Osteocyte (in vitro differentiated cells): ENCODE measurements around the gene CLTCL1. TPM values are rescaled to one million over a fixed set of nuclear protein-coding genes. Genes with fewer than 3 reads are reported as not detected.

ENCODE experiments used
- DNase-seq: peaks from one replicate; pipeline ENCODE4 v3.0.0; 2021; ENCODE audit warnings: mixed read lengths; ENCODE audit not compliant: unreplicated experiment; ENCODE audit errors: extremely low spot score
- H3K27ac Mint-ChIP-seq: one replicate; pipeline ENCODE4 v1.8.0; 2021; ENCODE audit warnings: mild to moderate bottlenecking, mixed read lengths; ENCODE audit not compliant: unreplicated experiment
- H3K27me3 Mint-ChIP-seq: one replicate; pipeline ENCODE4 v1.8.0; 2021; ENCODE audit warnings: mixed read lengths; ENCODE audit not compliant: unreplicated experiment
- H3K36me3 Mint-ChIP-seq: one replicate; pipeline ENCODE4 v1.8.0; 2021; ENCODE audit warnings: mixed read lengths; ENCODE audit not compliant: unreplicated experiment
- H3K4me1 Mint-ChIP-seq: one replicate; pipeline ENCODE4 v1.8.0; 2021; ENCODE audit warnings: mixed read lengths; ENCODE audit not compliant: unreplicated experiment
- H3K4me3 Mint-ChIP-seq: one replicate; pipeline ENCODE4 v1.8.0; 2021; ENCODE audit warnings: mild to moderate bottlenecking, moderate library complexity, mixed read lengths; ENCODE audit not compliant: unreplicated experiment
- H3K9me3 Mint-ChIP-seq: one replicate; pipeline ENCODE4 v1.8.0; 2021; ENCODE audit warnings: mixed read lengths; ENCODE audit not compliant: unreplicated experiment
- total RNA-seq: library from RNA; stranded (reverse); gene quantifications from 2 replicates; pipeline ENCODE4 v1.2.1, GENCODE V29; 2021
- TF ChIP-seq, protein P1 (sequence below): fragments of 200-600 bp; sonication (generic); IDR thresholded peaks from 2 replicates; pipeline ENCODE4 v1.5.0; 2021; ENCODE audit warnings: antibody characterized with exemption, mild to moderate bottlenecking, moderate library complexity

The CLTCL1 gene
- total RNA-seq, 1 donor from 2014 or later, result 10.1 TPM

- TF ChIP-seq, protein P1, sequence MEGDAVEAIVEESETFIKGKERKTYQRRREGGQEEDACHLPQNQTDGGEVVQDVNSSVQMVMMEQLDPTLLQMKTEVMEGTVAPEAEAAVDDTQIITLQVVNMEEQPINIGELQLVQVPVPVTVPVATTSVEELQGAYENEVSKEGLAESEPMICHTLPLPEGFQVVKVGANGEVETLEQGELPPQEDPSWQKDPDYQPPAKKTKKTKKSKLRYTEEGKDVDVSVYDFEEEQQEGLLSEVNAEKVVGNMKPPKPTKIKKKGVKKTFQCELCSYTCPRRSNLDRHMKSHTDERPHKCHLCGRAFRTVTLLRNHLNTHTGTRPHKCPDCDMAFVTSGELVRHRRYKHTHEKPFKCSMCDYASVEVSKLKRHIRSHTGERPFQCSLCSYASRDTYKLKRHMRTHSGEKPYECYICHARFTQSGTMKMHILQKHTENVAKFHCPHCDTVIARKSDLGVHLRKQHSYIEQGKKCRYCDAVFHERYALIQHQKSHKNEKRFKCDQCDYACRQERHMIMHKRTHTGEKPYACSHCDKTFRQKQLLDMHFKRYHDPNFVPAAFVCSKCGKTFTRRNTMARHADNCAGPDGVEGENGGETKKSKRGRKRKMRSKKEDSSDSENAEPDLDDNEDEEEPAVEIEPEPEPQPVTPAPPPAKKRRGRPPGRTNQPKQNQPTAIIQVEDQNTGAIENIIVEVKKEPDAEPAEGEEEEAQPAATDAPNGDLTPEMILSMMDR, result no peak
- no peaks in the 10 kb centered on the region for H3K9me3 Mint-ChIP-seq
- no peak overlapping the region for H3K4me3 Mint-ChIP-seq
- no peaks in the 10 kb centered on the region for H3K27me3 Mint-ChIP-seq
- H3K27ac Mint-ChIP-seq, result no peak overlapping the region
- DNase-seq, result no peak
- peaks cover 38% of the 10 kb centered on the region for H3K36me3 Mint-ChIP-seq
- H3K4me1 Mint-ChIP-seq, result no peaks in the 10 kb centered on the region
These were observed 61.9 kb downstream of the CLTCL1 start for GRCh38 chr22:19229600-19229999.

DNA sequence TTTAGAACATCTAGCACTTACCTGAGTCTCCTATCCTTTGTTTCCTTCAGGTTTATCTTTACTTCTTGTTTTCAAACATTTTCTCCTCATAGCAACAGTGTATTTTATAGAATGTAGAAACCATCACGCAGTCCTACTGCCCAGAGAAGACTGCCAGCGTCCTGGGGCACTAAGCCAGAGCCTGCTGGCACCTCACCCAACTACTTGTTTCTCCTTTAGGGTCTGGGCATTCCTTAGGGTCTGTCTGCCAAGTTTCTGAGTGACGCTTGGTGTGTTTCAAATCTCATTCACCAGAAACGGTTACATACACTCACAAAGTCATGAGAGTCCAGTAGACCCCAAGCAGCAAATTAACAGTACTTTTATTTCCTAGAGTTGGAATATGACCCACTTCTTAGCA, 63.3 kb downstream of the CLTCL1 start:
- no peaks in the 10 kb centered on the region for H3K4me1 Mint-ChIP-seq
- TF ChIP-seq, protein P1, result no peak
- no peak overlapping the region for H3K4me3 Mint-ChIP-seq

DNA sequence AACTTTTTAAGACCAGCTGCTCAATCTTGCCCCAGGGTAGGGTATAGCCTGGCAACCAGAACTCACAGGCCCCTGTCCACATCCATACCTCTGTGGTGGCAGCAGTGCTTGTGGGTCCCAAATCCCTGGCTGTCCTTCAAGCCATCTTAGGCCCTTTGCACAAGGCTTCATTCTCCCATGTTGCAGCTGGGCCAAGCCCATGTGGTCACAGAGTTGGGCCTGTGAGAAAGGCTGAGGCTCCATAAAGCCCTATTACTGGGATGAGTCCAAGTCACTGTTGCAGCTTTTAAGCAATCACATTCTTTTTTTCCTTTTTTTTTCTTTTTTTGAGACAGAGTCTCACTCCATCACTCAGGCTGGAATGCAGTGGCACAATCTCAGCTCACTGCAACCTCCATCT, 65.1 kb downstream of the CLTCL1 start:
- H3K27ac Mint-ChIP-seq, result no peak overlapping the region
- no peak for DNase-seq
- H3K4me1 Mint-ChIP-seq, result no peaks in the 10 kb centered on the region
- no peaks in the 10 kb centered on the region for H3K9me3 Mint-ChIP-seq
- H3K27me3 Mint-ChIP-seq, result no peaks in the 10 kb centered on the region
- TF ChIP-seq, protein P1, result no peak
- peaks cover 32% of the 10 kb centered on the region for H3K36me3 Mint-ChIP-seq
- no peak overlapping the region for H3K4me3 Mint-ChIP-seq

More for the DNA sequence above, 63.3 kb downstream of the CLTCL1 start:
- Mint-ChIP-seq H3K9me3 (no peaks in the 10 kb centered on the region), H3K27ac (no peak overlapping the region), H3K36me3 (peaks cover 34% of the 10 kb centered on the region), H3K27me3 (no peaks in the 10 kb centered on the region)
- no peak for DNase-seq

DNA sequence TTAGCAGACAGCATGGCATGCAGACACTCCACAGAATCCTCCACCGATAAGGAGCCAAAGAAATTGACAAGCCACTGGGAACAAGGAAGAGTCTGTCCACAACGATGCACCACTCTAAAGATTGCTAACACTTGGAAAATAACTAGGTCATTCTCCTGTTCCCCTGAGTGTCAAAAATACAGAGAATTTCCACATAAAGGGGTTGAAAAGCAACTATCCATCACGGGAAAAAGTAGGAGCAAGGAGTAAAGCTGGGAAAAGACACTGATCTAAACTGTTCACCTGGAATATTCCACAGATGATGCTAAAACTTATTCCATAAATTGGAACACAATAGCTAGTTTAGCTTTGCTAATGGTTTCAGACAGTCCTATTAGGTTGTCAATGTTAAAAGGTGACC, 66.0 kb downstream of the CLTCL1 start:
- Mint-ChIP-seq H3K4me3 (no peak overlapping the region), H3K36me3 (peaks cover 35% of the 10 kb centered on the region), H3K4me1 (no peaks in the 10 kb centered on the region), H3K27ac (no peak overlapping the region), H3K9me3 (no peaks in the 10 kb centered on the region), H3K27me3 (no peaks in the 10 kb centered on the region)
- no peak for DNase-seq
- TF ChIP-seq, protein P1, result no peak

DNA sequence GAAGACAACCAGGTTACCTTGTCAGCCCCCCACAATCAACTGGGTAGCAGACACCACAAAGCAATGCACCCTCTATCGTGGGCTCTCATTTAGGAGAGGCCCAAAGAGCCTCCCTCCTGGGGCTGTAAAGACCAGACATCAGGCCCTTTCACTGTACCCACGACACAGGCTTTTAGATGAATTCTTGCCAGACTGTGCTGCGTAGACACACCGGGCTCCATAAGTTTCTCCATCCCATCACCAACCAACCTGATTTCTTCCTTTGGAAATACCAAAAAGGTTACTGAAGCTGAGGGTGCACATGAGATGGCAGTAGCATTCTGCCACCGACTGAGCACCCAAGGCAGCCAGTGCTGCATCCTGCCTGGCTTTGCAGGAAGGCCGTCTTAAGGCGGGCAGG, 66.5 kb downstream of the CLTCL1 start:
- no peak for DNase-seq
- no peaks in the 10 kb centered on the region for H3K9me3 Mint-ChIP-seq
- H3K27me3 Mint-ChIP-seq, result no peaks in the 10 kb centered on the region
- no peak overlapping the region for H3K4me3 Mint-ChIP-seq
- TF ChIP-seq, protein P1, result no peak
- H3K27ac Mint-ChIP-seq, result no peak overlapping the region
- no peaks in the 10 kb centered on the region for H3K4me1 Mint-ChIP-seq
- H3K36me3 Mint-ChIP-seq, result peaks cover 32% of the 10 kb centered on the region
